DOHH2 (cell line): ENCODE measurements around the gene PTP4A2.

Experiments used
- EZH2phosphoT487 ChIP-seq: fragments of 200-600 bp; sonication (generic); IDR thresholded peaks from 2 replicates; pipeline ENCODE4 v1.6.1; 2017; ENCODE audit warnings: borderline replicate concordance, mild to moderate bottlenecking, antibody characterized with exemption, low read length, moderate library complexity, mixed read lengths
- TF ChIP-seq, protein P1 (sequence below): fragments of 200-600 bp; sonication (generic); IDR thresholded peaks from one replicate; pipeline ENCODE4 v1.5.1; 2014; ENCODE audit warnings: antibody characterized with exemption, mild to moderate bottlenecking, low read depth, low read length; ENCODE audit not compliant: poor library complexity, severe bottlenecking

DNA sequence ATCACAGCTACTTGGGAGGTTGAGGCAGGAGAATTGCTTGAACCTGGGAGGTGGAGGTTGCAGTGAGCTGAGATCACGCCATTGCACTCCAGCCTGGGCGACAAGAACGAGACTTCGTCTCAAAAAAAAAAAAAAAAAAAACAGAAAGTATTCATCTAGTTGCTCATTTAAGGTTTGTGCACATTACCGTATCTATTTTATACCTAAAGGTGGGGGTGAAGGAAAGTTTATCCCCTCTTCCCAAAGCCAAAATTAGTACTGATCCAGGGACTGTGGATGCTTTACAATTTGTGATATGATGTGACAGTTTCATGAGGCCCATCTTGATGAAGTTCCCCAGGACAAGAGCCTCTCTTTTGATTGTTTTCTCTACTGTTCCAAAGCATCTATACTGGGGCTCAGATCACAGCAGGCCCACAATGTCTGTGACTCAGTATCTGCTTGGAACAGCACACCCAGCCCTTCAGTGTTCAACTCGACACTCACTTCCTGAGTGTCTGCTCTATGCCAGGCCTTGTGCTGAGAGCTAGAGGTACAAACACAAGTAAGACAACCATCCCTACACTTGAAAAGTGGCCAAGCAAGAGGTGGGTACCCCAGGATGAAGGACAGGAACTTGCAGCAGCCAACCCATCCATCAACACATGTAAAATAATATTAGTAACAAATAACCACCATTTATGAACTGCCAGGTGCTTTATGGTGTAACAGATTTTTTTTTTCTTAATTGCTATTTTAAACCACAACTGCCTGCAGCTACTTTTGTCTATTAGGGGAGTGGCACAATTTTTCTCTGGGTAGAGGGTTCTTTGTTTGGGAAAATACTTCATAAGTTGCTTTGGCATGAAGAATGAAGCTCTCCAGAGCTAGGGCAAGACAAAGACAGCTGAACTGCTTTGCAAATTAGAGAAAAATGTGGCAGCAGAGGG is 46.5 kb upstream of the PTP4A2 start:
- TF ChIP-seq, protein P1, sequence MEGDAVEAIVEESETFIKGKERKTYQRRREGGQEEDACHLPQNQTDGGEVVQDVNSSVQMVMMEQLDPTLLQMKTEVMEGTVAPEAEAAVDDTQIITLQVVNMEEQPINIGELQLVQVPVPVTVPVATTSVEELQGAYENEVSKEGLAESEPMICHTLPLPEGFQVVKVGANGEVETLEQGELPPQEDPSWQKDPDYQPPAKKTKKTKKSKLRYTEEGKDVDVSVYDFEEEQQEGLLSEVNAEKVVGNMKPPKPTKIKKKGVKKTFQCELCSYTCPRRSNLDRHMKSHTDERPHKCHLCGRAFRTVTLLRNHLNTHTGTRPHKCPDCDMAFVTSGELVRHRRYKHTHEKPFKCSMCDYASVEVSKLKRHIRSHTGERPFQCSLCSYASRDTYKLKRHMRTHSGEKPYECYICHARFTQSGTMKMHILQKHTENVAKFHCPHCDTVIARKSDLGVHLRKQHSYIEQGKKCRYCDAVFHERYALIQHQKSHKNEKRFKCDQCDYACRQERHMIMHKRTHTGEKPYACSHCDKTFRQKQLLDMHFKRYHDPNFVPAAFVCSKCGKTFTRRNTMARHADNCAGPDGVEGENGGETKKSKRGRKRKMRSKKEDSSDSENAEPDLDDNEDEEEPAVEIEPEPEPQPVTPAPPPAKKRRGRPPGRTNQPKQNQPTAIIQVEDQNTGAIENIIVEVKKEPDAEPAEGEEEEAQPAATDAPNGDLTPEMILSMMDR, result no peak
- TF ChIP-seq EZH2phosphoT487, result no peak
